GM10248 (cell line): ENCODE data around the gene CACNG4.

Experiments
- CTCF ChIA-PET: fragments of 300-600 bp; sonication (Branson Sonifier 250); formaldehyde crosslinking; extraction: SDS; loops from one replicate; lab custom pipeline; 2021; ENCODE audit warnings: antibody characterized with exemption; lab: Yijun Ruan, JAX
- POLR2A ChIA-PET: fragments of 350-650 bp; sonication (Branson Sonifier 250); formaldehyde crosslinking; extraction: SDS; loops from one replicate; lab custom pipeline; 2020; ENCODE audit warnings: antibody characterized with exemption; lab: Yijun Ruan, JAX
- DNase-seq: peaks from one replicate; pipeline ENCODE4 v3.0.0; 2012; ENCODE audit errors: extremely low spot score
- CTCF ChIP-seq: IDR thresholded peaks from 2 replicates; pipeline ENCODE4 v1.5.1; 2012; ENCODE audit warnings: mild to moderate bottlenecking, low read depth; ENCODE audit errors: extremely low read depth, missing control alignments, control extremely low read depth

CACNG4 gene

GRCh38 chr17:67015001-67015400 lies 50.5 kb downstream of the CACNG4 start:
- CTCF ChIA-PET = interaction anchor here (0.7 kb wide), 1 partner anchor 33 kb away, joined by 3 read pairs; no protein-coding TSS in a partner anchor
- no peak for DNase-seq
- POLR2A ChIA-PET = no interaction called here
- TF ChIP-seq CTCF = no peak

- ChIA-PET CTCF (interaction anchor here (1.0 kb wide), 1 partner anchor 9 kb away, joined by 4 read pairs; no protein-coding TSS in a partner anchor), POLR2A (no interaction called here)
- no peak for TF ChIP-seq CTCF
- DNase-seq = no peak
Measured at GRCh38 chr17:67016039-67016762, 51.7 kb downstream of the CACNG4 start.

- ChIA-PET CTCF (no interaction called here), POLR2A (no interaction called here)
- TF ChIP-seq CTCF = no peak
- no peak for DNase-seq
Measured at GRCh38 chr17:67017910-67018309, 53.4 kb downstream of the CACNG4 start.

- DNase-seq = no peak
- ChIA-PET CTCF (no interaction called here), POLR2A (no interaction called here)
- TF ChIP-seq CTCF = no peak
Measured at GRCh38 chr17:67018471-67019434, 54.2 kb downstream of the CACNG4 start.

- POLR2A ChIA-PET = no interaction called here
- no peak for DNase-seq
- TF ChIP-seq CTCF = no peak
- CTCF ChIA-PET = interaction anchor here (0.9 to 1.2 kb wide), 2 partner anchors 11 to 19 kb away, joined by 3 to 4 read pairs; no protein-coding TSS in a partner anchor
Measured at GRCh38 chr17:67019809-67020208, 55.3 kb downstream of the CACNG4 start.

- POLR2A ChIA-PET = interaction anchor here (0.7 kb wide), 1 partner anchor 322 kb away, joined by 3 read pairs; no protein-coding TSS in a partner anchor
- CTCF ChIA-PET = interaction anchor here (0.9 to 1.2 kb wide), 2 partner anchors 12 to 18 kb away, joined by 3 to 4 read pairs; no protein-coding TSS in a partner anchor
- DNase-seq = no peak
- no peak for TF ChIP-seq CTCF
Measured at GRCh38 chr17:67020293-67020766, 55.8 kb downstream of the CACNG4 start.
